OCI-LY1 (cell line): ENCODE results near the gene IL21R.

Source experiments
- H2AFZ ChIP-seq: fragments of 200-600 bp; sonication (generic), shearing (Covaris generic); 2 replicates; pipeline ENCODE4 v1.6.0; 2014; ENCODE audit warnings: antibody characterized with exemption, mild to moderate bottlenecking, low read length
- H3F3A ChIP-seq: fragments of 200-600 bp; sonication (generic), shearing (Covaris generic); 2 replicates; pipeline ENCODE4 v1.6.0; 2014; ENCODE audit warnings: mild to moderate bottlenecking, antibody characterized with exemption, low read length, moderate library complexity; ENCODE audit not compliant: insufficient read depth
- H3K27ac ChIP-seq: fragments of 200-600 bp; sonication (generic); 2 replicates; pipeline ENCODE4 v1.5.1; 2014; ENCODE audit warnings: low read length, mixed run types, mild to moderate bottlenecking, low read depth; ENCODE audit not compliant: poor library complexity, severe bottlenecking
- H3K27me3 ChIP-seq: fragments of 200-600 bp; sonication (generic); 2 replicates; pipeline ENCODE4 v1.6.0; 2014; ENCODE audit warnings: antibody characterized with exemption, mild to moderate bottlenecking, low read length, moderate library complexity; ENCODE audit not compliant: insufficient read depth
- H3K36me3 ChIP-seq: fragments of 200-600 bp; sonication (generic); 2 replicates; pipeline ENCODE4 v1.6.1; 2014; ENCODE audit warnings: mild to moderate bottlenecking, antibody characterized with exemption, low read length, moderate library complexity, mixed read lengths; ENCODE audit not compliant: insufficient read depth
- H3K4me1 ChIP-seq: fragments of 200-600 bp; sonication (generic); 2 replicates; pipeline ENCODE4 v1.5.1; 2014; ENCODE audit warnings: mild to moderate bottlenecking, low read length, moderate library complexity; ENCODE audit not compliant: insufficient read depth, severe bottlenecking
- H3K4me2 ChIP-seq: fragments of 200-600 bp; sonication (generic), shearing (Covaris generic); 2 replicates; pipeline ENCODE4 v1.6.1; 2014; ENCODE audit warnings: low read length
- H3K4me3 ChIP-seq: fragments of 200-600 bp; sonication (generic); 2 replicates; pipeline ENCODE4 v1.5.1; 2014; ENCODE audit warnings: low read length, low read depth, mild to moderate bottlenecking, mixed read lengths; ENCODE audit not compliant: poor library complexity, severe bottlenecking
- H3K79me2 ChIP-seq: fragments of 200-600 bp; shearing (Covaris generic); 2 replicates; pipeline ENCODE4 v1.6.1; 2016; ENCODE audit warnings: mixed run types, low read length, mixed read lengths; ENCODE audit not compliant: insufficient read depth
- H3K9ac ChIP-seq: fragments of 200-600 bp; sonication (generic), shearing (Covaris generic); 2 replicates; pipeline ENCODE4 v1.6.1; 2014; ENCODE audit warnings: mild to moderate bottlenecking, low read length, mixed read lengths
- H3K9me2 ChIP-seq: fragments of 200-600 bp; sonication (generic), shearing (Covaris generic); 2 replicates; pipeline ENCODE4 v1.6.1; 2014; ENCODE audit warnings: low read depth, mild to moderate bottlenecking, low read length, mixed read lengths
- H3K9me3 ChIP-seq: fragments of 200-600 bp; shearing (Covaris generic); 2 replicates; pipeline ENCODE4 v1.6.1; 2014; ENCODE audit warnings: low read length, mixed read lengths
- H4K20me1 ChIP-seq: fragments of 200-600 bp; sonication (generic), shearing (Covaris generic); 2 replicates; pipeline ENCODE4 v1.6.0; 2016; ENCODE audit warnings: mild to moderate bottlenecking, low read length; ENCODE audit not compliant: insufficient read depth
- EZH2 ChIP-seq: fragments of 200-600 bp; sonication (generic), shearing (Covaris generic); IDR thresholded peaks from 2 replicates; pipeline ENCODE4 v1.8.0; 2017; ENCODE audit warnings: borderline replicate concordance, mixed run types, mild to moderate bottlenecking, antibody characterized with exemption, low read length, moderate library complexity, mixed read lengths
- TF ChIP-seq, protein P1 (sequence below): fragments of 200-600 bp; sonication (generic), shearing (Covaris generic); IDR thresholded peaks from 2 replicates; pipeline ENCODE4 v1.5.1; 2017; ENCODE audit warnings: mild to moderate bottlenecking, antibody characterized with exemption, low read length, moderate library complexity, mixed read lengths

The IL21R gene

DNA sequence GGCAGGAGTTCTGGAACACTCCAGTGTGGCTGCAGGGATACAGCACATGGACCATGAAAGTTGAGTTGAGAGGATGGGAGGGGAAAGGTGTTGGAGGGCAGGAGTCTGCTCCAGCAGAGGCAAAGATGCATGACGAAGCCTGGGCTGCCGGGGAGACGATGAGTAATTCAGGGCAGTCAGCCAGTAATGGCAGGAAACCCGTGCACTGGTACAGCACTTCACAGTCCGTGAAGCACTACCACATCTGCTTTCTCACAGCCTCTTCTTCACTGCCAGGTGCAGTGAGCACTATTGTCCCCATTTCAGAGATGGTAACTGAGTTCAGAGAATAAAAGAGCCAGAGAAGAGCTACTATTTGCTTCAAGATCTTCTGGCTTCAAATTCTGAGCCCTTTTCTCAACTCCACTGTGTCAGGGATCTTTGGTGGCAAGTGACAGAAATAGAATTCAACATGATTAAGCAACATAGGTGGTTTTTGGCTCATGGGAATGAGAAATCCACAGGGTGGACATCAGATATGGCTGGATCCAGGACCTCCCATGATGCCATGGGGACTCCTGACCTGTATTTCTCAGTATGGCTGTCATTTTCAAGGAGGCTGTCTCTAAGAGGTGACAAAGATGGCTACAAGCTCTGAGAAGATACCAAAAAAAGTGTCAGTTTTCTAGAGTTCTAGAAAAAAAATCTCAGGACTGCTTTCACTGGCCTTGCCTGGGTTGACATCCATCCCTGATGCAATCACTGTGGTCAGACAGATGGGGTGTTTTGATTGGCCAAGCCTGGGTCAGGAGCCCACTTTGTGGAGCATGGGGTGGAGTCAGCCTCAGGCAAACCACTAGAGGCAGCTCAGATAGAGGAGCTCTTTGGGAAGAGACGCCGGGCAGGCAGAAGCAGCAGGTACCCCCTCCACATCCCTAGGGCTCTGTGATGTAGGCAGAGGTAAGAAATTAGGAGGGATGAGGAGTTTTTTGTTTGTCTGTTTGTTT, 24.7 kb downstream of the IL21R start:
- H3K4me2 ChIP-seq: no peak overlapping the region
- H3F3A ChIP-seq: no peaks in the 10 kb centered on the region
- peaks cover 16% of the 10 kb centered on the region for H3K9me3 ChIP-seq
- TF ChIP-seq EZH2: no peak
- TF ChIP-seq, protein P1, sequence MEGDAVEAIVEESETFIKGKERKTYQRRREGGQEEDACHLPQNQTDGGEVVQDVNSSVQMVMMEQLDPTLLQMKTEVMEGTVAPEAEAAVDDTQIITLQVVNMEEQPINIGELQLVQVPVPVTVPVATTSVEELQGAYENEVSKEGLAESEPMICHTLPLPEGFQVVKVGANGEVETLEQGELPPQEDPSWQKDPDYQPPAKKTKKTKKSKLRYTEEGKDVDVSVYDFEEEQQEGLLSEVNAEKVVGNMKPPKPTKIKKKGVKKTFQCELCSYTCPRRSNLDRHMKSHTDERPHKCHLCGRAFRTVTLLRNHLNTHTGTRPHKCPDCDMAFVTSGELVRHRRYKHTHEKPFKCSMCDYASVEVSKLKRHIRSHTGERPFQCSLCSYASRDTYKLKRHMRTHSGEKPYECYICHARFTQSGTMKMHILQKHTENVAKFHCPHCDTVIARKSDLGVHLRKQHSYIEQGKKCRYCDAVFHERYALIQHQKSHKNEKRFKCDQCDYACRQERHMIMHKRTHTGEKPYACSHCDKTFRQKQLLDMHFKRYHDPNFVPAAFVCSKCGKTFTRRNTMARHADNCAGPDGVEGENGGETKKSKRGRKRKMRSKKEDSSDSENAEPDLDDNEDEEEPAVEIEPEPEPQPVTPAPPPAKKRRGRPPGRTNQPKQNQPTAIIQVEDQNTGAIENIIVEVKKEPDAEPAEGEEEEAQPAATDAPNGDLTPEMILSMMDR: no peak
- H3K9me2 ChIP-seq: no peaks in the 10 kb centered on the region
- no peak overlapping the region for H3K4me3 ChIP-seq
- no peaks in the 10 kb centered on the region for H3K79me2 ChIP-seq
- no peaks in the 10 kb centered on the region for H3K27me3 ChIP-seq
- H3K36me3 ChIP-seq: no peaks in the 10 kb centered on the region
- H3K4me1 ChIP-seq: peaks cover 11% of the 10 kb centered on the region
- H2AFZ ChIP-seq: no peak overlapping the region
- no peak overlapping the region for H3K9ac ChIP-seq
- H4K20me1 ChIP-seq: no peaks in the 10 kb centered on the region
- peak overlapping the region; percentile 52 for H3K27ac ChIP-seq

DNA sequence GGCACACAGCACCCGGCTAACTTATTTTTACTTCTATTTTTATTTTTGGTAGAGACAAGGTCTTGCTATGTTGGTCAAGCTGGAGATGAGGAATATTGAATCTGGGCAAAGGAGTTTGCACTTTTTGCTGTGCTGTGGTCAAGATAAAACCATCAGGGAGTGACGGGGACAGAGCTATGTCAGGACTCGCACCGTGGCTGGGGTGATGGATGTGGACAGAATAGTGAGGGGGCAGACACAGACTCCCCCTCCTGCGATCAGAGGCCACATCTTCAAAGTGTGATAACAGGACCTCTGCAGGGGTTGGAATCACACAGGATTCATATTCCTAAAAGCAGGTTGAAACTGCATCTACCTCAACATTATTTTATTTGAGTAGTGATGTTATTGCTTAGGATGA, 25.6 kb downstream of the IL21R start:
- Histone ChIP-seq H4K20me1 (no peaks in the 10 kb centered on the region), H3K4me3 (no peak overlapping the region), H3K79me2 (no peaks in the 10 kb centered on the region), H3K36me3 (no peaks in the 10 kb centered on the region), H3K4me1 (peaks cover 11% of the 10 kb centered on the region), H3F3A (no peaks in the 10 kb centered on the region), H3K27ac (no peak overlapping the region), H3K4me2 (no peak overlapping the region), H3K9me2 (no peaks in the 10 kb centered on the region), H3K27me3 (no peaks in the 10 kb centered on the region), H3K9me3 (peaks cover 8% of the 10 kb centered on the region), H2AFZ (no peak overlapping the region), H3K9ac (no peak overlapping the region)
- TF ChIP-seq, protein P1: no peak
- TF ChIP-seq EZH2: no peak

DNA sequence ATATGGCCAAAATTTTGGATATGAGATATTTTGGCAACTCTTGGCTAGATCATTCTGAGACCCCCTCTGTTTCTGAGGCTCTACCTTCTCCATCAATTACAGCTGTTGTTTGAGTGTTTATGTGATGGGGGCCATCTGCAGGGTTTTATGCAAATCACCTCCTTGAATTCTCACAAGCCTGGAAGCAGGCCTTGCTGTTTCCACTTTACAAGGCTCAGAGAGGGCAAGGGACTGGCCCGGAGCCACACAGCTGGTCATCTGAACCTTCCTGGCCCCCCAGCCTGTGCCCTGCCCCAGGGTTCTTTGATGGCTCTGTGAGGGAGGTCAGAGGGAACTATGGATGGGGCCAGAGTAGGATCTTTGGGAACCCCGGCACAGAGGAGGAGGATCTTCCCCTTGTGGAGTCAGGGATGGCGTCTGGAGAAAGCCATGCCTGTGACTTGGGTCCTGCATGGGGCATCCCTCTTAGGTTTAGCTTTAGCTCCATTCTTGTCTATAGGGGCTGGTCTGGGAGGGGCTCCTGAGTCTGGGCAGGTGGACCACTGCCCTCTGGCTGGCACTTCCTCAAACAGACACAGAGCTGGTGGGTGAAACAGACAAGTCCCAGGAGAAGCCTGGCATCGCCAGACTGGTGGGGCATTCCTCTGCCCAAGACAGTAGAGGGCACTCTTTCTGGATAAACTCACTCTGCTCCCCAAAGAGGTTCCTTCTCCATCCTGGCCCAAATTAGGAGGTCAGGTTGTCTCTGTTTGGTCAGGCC, 26.2 kb downstream of the IL21R start:
- no peaks in the 10 kb centered on the region for H3K36me3 ChIP-seq
- H3K4me1 ChIP-seq: peaks cover 11% of the 10 kb centered on the region
- H4K20me1 ChIP-seq: no peaks in the 10 kb centered on the region
- no peak overlapping the region for H3K4me2 ChIP-seq
- H3K9ac ChIP-seq: no peak overlapping the region
- no peaks in the 10 kb centered on the region for H3K27me3 ChIP-seq
- no peak for TF ChIP-seq EZH2
- TF ChIP-seq, protein P1: peak; percentile 37; the same call in 1 of the 2 replicates
- H3F3A ChIP-seq: no peaks in the 10 kb centered on the region
- H3K79me2 ChIP-seq: no peaks in the 10 kb centered on the region
- H2AFZ ChIP-seq: no peak overlapping the region
- H3K27ac ChIP-seq: no peak overlapping the region
- H3K9me3 ChIP-seq: peaks cover 2% of the 10 kb centered on the region; the same call in 1 of the 2 replicates
- no peaks in the 10 kb centered on the region for H3K9me2 ChIP-seq
- H3K4me3 ChIP-seq: no peak overlapping the region
